Sigmoid colon (tissue), 7 donors: ENCODE measurements around the gene SINHCAF. TPM values are rescaled to one million over a fixed set of nuclear protein-coding genes. Genes with fewer than 3 reads are reported as not detected.
A peak's percentile ranks its signal among the peaks of the same experiment; 100 is the strongest.

Source experiments
- DNase-seq: peaks from one replicate; pipeline ENCODE4 v3.0.0-alpha.2; 2019
- H3K27ac ChIP-seq, 4 donors: fragments of 200-600 bp; sonication (generic); one replicate each; pipeline ENCODE4 v1.5.1; 2016 to 2019; ENCODE audit warnings: mild to moderate bottlenecking in 1 of 4
- H3K27me3 ChIP-seq, 3 donors: fragments of 200-600 bp; sonication (generic); one replicate each; pipeline ENCODE4 v1.5.1; 2019; ENCODE audit warnings: mild to moderate bottlenecking in 1 of 3
- H3K36me3 ChIP-seq, 4 donors: fragments of 200-600 bp; sonication (generic); one replicate each; pipeline ENCODE4 v1.5.1; 2016 to 2019
- H3K4me1 ChIP-seq, 4 donors: fragments of 200-600 bp; sonication (generic); one replicate each; pipeline ENCODE4 v1.5.1; 2017 to 2019
- H3K4me3 ChIP-seq, 4 donors: fragments of 200-600 bp; sonication (generic); one replicate each; pipeline ENCODE4 v1.5.1; 2017 to 2019; ENCODE audit warnings: mild to moderate bottlenecking in 2 of 4, moderate library complexity in 1 of 4
- H3K9me3 ChIP-seq, 4 donors: fragments of 200-600 bp in 3 of 4; sonication (generic) in 3 of 4; one replicate each; pipeline versions ENCODE4 v1.5.1 to v1.6.1; 2013 to 2019
- CTCF ChIP-seq, 4 experiments: fragments of 450-650 bp in 3 of 4; fragments of 200-600 bp in 1 of 4; IDR thresholded peaks; one replicate each; pipeline ENCODE4 v1.5.1; 2016 to 2019; ENCODE audit warnings: antibody characterized with exemption in 4 of 4, mild to moderate bottlenecking in 3 of 4, moderate library complexity in 2 of 4
- EP300 ChIP-seq, 4 donors: sonication (generic); formaldehyde crosslinking; IDR thresholded peaks; one replicate each; pipeline ENCODE4 v1.6.1; 2017; ENCODE audit warnings: antibody characterized with exemption in 4 of 4
- POLR2A ChIP-seq, 2 donors: fragments of 450-650 bp; IDR thresholded peaks; one replicate each; pipeline ENCODE4 v1.6.1; 2016; ENCODE audit warnings: antibody characterized with exemption in 2 of 2, mild to moderate bottlenecking in 2 of 2, moderate library complexity in 2 of 2
- POLR2AphosphoS5 ChIP-seq, 4 donors: sonication (generic); formaldehyde crosslinking; IDR thresholded peaks; one replicate each; pipeline ENCODE4 v1.6.1; 2017; ENCODE audit warnings: antibody characterized with exemption in 4 of 4
- WGBS, 2 donors: extraction: QIAGEN DNeasy Blood & Tissue Kit; methylation state at CpG; one replicate each; pipeline ENCODE4 v1.1.7; 2013; 5-methylcytosine and 5-hydroxymethylcytosine counted together
- intact Hi-C: fragments of 100-400 bp; cut with DNase I; formaldehyde crosslinking; loops from one replicate; pipeline ENCODE4 v1.15.1; 2023
- polyA plus RNA-seq, 3 donors: library from polyadenylated mRNA; stranded (reverse); fragments of 200-250 nt; gene quantifications; one replicate each; pipeline ENCODE4 v1.2.3, GENCODE V29; 2013
- total RNA-seq, 4 donors: library from RNA; depleted of rRNA; stranded (reverse); fragments of >200 nt; gene quantifications; one replicate each; pipeline ENCODE4 v1.1.0, GENCODE V29; 2016
- donor health status: healthy with polysubstance abuse.
- donor health status: Bipolar disorder and iron deficiency.
- donor health status: healthy.

The SINHCAF gene
- total and polyA plus RNA-seq, 7 donors = 31.1 to 68.4 (median 51.7) TPM

- intact Hi-C loops = loop anchor here (5.0 kb wide), 2 partner anchors 332 to 402 kb away; partner anchors contain the start of genes AMN1 and ETFBKMT
- no peaks in the 10 kb centered on the region for H3K27me3 ChIP-seq
- peak overlapping the region; percentile 90 to 96 (median 94) for H3K27ac ChIP-seq
- no peaks in the 10 kb centered on the region for H3K9me3 ChIP-seq
- H3K4me1 ChIP-seq = peaks cover 0 to 15% (median 7%) of the 10 kb centered on the region in 4 donors
- no peak for DNase-seq
- no peaks in the 10 kb centered on the region for H3K36me3 ChIP-seq
- WGBS, 2 donors = 0% methylated on average over 36 of the region's 36 CpGs
- TF ChIP-seq POLR2A (IDR thresholded peaks at IDR 0.05) (no peak), EP300 (IDR thresholded peaks at IDR 0.05) (no peak), CTCF (IDR thresholded peaks at IDR 0.05) (no peak), POLR2AphosphoS5 (IDR thresholded peaks at IDR 0.05) (no peak)
- peak overlapping the region; percentile 71 to 88 (median 75) for H3K4me3 ChIP-seq
Measured at GRCh38 chr12:31325524-31325875, 450 bp downstream of the SINHCAF start.

GRCh38 chr12:31324845-31325523, 966 bp downstream of the SINHCAF start:
- peaks cover 0 to 20% (median 12%) of the 10 kb centered on the region in 4 donors for H3K4me1 ChIP-seq
- H3K27ac ChIP-seq = peak overlapping the region; percentile 90 to 96 (median 94)
- peak in 1 of 4 donors; percentile 9 for TF ChIP-seq EP300 (IDR thresholded peaks at IDR 0.05)
- no peak for TF ChIP-seq CTCF (IDR thresholded peaks at IDR 0.05)
- peak in 1 of 4 donors; percentile 44 for TF ChIP-seq POLR2AphosphoS5 (IDR thresholded peaks at IDR 0.05)
- no peaks in the 10 kb centered on the region for H3K9me3 ChIP-seq
- 0% methylated on average over 69 of the region's 69 CpGs for WGBS, 2 donors
- intact Hi-C loops = loop anchor here (1.0 to 5.0 kb wide), 5 partner anchors 48 to 782 kb away; partner anchors contain the start of genes AMN1, BICD1 and ETFBKMT
- no peaks in the 10 kb centered on the region for H3K27me3 ChIP-seq
- no peaks in the 10 kb centered on the region for H3K36me3 ChIP-seq
- DNase-seq = peak; percentile 80
- H3K4me3 ChIP-seq = peak overlapping the region; percentile 71 to 88 (median 75)

DNA sequence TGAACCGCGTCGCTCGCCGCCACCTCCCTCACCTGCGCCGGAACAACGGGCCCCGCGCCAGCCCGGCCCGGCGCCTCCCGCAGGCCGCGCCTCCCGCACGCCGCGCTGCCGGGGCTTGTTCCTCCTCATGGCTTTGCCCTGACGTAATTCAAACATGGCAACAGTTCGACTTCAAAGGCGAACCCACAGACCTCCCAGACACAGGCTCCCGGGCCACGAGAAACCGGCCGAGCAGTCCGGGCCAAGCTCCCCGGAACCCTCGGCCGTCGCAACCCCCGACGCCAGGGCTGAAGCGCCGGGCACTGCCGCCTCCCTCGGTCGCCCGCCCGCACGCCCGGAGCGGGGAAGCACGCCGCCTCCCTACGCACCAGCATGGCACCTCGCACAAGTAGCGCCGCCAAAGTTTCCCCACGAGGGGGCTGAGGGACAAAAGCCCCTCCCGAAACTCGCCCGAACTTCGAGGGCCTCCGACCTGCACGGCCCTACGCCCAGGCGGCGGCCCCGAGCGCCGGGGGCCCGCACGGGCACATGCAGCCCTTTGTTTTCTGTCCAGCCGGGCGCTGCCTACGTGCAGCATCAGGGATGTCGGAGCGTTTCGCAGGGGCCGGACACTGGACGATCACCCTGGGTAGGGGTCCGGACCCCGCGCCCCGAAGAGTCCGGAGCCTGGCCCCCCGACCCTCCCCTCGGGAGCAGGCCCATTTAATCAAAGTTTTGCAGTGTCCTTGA, 1.7 kb downstream of the SINHCAF start:
- Histone ChIP-seq H3K9me3 (no peaks in the 10 kb centered on the region), H3K27ac (peak overlapping the region; percentile 90 to 96 (median 94)), H3K27me3 (no peaks in the 10 kb centered on the region), H3K36me3 (no peaks in the 10 kb centered on the region), H3K4me1 (peaks cover 0 to 20% (median 17%) of the 10 kb centered on the region in 4 donors), H3K4me3 (peak overlapping the region; percentile 71 to 88 (median 75))
- TF ChIP-seq POLR2AphosphoS5 (IDR thresholded peaks at IDR 0.05) = peak in 2 of 4 donors; percentile 2 to 48
- TF ChIP-seq CTCF (IDR thresholded peaks at IDR 0.05) = no peak
- 0% methylated on average over 81 of the region's 81 CpGs for WGBS, 2 donors
- intact Hi-C loops = loop anchor here (1.0 to 5.0 kb wide), 3 partner anchors 47 to 783 kb away; partner anchors contain the start of gene BICD1
- peak; percentile 86 for DNase-seq

DNA sequence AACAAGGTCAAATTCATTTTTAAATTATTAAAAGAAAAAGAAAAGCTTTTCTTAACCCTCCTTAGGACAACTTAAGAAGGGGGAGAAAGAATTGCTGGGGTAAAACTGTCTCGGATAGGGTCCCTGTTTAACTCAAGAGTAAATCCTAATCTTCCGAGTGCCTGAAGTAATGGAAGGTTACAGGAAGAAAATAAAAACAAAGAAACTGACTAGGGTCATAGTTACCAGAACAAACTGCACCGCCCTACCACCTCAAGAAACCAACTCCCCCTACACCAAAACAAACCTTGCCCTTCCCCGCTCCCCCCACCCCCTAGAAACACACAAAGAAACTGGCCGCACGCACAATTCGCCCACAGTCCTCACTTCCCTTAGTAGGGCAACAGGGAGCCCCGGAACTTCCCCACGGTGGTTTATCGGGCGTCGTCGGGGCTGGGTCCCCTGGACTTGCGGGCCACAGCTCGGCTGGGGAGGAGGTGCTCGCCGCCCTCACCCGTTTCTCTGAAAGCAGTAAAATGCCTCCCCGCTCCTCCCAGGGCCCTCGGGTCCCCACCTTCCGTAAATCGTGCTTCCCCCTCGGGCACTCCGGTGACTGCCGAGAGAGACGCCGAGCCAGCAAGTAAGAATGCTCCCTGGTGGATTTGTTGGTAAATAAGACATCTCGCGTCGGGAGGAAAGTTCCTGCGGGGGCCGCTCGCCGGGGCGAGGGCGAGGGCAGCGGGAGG, 2.4 kb downstream of the SINHCAF start:
- Histone ChIP-seq H3K36me3 (no peaks in the 10 kb centered on the region), H3K27me3 (no peaks in the 10 kb centered on the region), H3K4me1 (peaks cover 0 to 26% (median 20%) of the 10 kb centered on the region in 4 donors), H3K27ac (peak overlapping the region; percentile 90 to 96 (median 94)), H3K4me3 (peak overlapping the region; percentile 71 to 88 (median 75)), H3K9me3 (no peaks in the 10 kb centered on the region)
- WGBS, 2 donors = 1 to 4% methylated on average over 37 of the region's 37 CpGs
- intact Hi-C loops = loop anchor here (1.0 to 5.0 kb wide), 3 partner anchors 46 to 784 kb away; partner anchors contain the start of gene BICD1
- peak; percentile 77 for DNase-seq
- no peak for TF ChIP-seq EP300 (IDR thresholded peaks at IDR 0.05)
- peak in 3 of 4 donors; percentile 12 to 37 (median 33) for TF ChIP-seq POLR2AphosphoS5 (IDR thresholded peaks at IDR 0.05)
